SK-N-SH (cell line): Measurements from ENCODE around the gene TOMM40. TPM values are rescaled to one million over a fixed set of nuclear protein-coding genes. Genes with fewer than 3 reads are reported as not detected.

Experiments
- CTCF ChIA-PET: fragments of 300-600, 350-600 bp; formaldehyde crosslinking; extraction: SDS; loops from one replicate; lab custom pipeline; 2021; lab: Yijun Ruan, JAX
- POLR2A ChIA-PET: fragments of 350-600 bp; sonication (Branson Sonifier 250); formaldehyde crosslinking; extraction: SDS; loops from one replicate; lab custom pipeline; 2020; ENCODE audit warnings: antibody characterized with exemption, inconsistent platforms; lab: Yijun Ruan, JAX
- DNase-seq: peaks from one replicate; pipeline ENCODE4 v3.0.0; 2012
- H2AFZ ChIP-seq: fragments of 200-600 bp; sonication (generic); 2 replicates; pipeline ENCODE4 v1.8.1; 2016; ENCODE audit warnings: antibody characterized with exemption, mild to moderate bottlenecking, low read depth
- H3F3A ChIP-seq: fragments of 200-600 bp; sonication (generic); replicated peaks from 2 replicates; pipeline ENCODE3; 2016; ENCODE audit warnings: antibody characterized with exemption, mild to moderate bottlenecking; ENCODE audit not compliant: insufficient read depth
- H3K27ac ChIP-seq, 2 experiments: fragments of 200-500 bp in 1 of 2; fragments of 200-600 bp in 1 of 2; sonication (Bioruptor generic) in 1 of 2; sonication (generic), shearing (Covaris generic) in 1 of 2; 2 replicates each; pipeline versions ENCODE4 v1.5.1 to v1.6.1; 2014 to 2016; ENCODE audit warnings: low read depth in 2 of 2, inconsistent platforms in 1 of 2, low read length in 1 of 2, mild to moderate bottlenecking in 1 of 2, mixed read lengths in 1 of 2
- H3K27me3 ChIP-seq: fragments of 200-600 bp; sonication (generic), shearing (Covaris generic); 2 replicates; pipeline ENCODE4 v1.6.1; 2016; ENCODE audit warnings: mixed run types; ENCODE audit not compliant: insufficient read depth
- H3K36me3 ChIP-seq, 2 experiments: fragments of 200-500 bp in 1 of 2; fragments of 200-600 bp in 1 of 2; sonication (Bioruptor generic) in 1 of 2; sonication (generic) in 1 of 2; replicated peaks in 1 of 2; 2 replicates each; pipeline versions ENCODE3 to v1.5.1; 2014 to 2016; ENCODE audit warnings: low read length in 1 of 2, mild to moderate bottlenecking in 1 of 2; ENCODE audit not compliant: insufficient read depth in 2 of 2, control insufficient read depth in 1 of 2
- H3K4me1 ChIP-seq, 2 experiments: fragments of 200-500 bp in 1 of 2; fragments of 200-600 bp in 1 of 2; sonication (Bioruptor generic) in 1 of 2; sonication (generic), shearing (Covaris generic) in 1 of 2; 2 replicates each; pipeline versions ENCODE4 v1.5.1 to v1.6.1; 2014 to 2016; ENCODE audit warnings: low read depth in 1 of 2, low read length in 1 of 2, mixed run types in 1 of 2; ENCODE audit not compliant: insufficient read depth in 2 of 2, control insufficient read depth in 1 of 2
- H3K4me2 ChIP-seq: fragments of 200-600 bp; sonication (generic), shearing (Covaris generic); 2 replicates; pipeline ENCODE4 v1.6.1; 2017; ENCODE audit warnings: mixed run types
- H3K4me3 ChIP-seq, 2 experiments: fragments of 200-500 bp in 1 of 2; fragments of 200-600 bp in 1 of 2; sonication (Bioruptor generic) in 1 of 2; sonication (generic), shearing (Covaris generic) in 1 of 2; 2 replicates each; pipeline versions ENCODE4 v1.5.1 to v1.8.1; 2014 to 2016; ENCODE audit warnings: low read depth in 2 of 2, inconsistent platforms in 1 of 2, low read length in 1 of 2, mild to moderate bottlenecking in 1 of 2, mixed read lengths in 1 of 2, moderate library complexity in 1 of 2
- H3K79me2 ChIP-seq: fragments of 200-600 bp; sonication (generic); 2 replicates; pipeline ENCODE4 v1.8.1; 2017; ENCODE audit warnings: mild to moderate bottlenecking; ENCODE audit not compliant: insufficient read depth
- H3K9ac ChIP-seq: fragments of 200-600 bp; sonication (generic); 2 replicates; pipeline ENCODE4 v1.6.1; 2017; ENCODE audit warnings: mixed run types
- H3K9me2 ChIP-seq: fragments of 200-600 bp; sonication (generic); 2 replicates; pipeline ENCODE4 v1.6.1; 2017; ENCODE audit warnings: mixed run types
- H3K9me3 ChIP-seq: fragments of 200-600 bp; sonication (generic); 2 replicates; pipeline ENCODE4 v1.6.1; 2017; ENCODE audit warnings: mixed run types, mild to moderate bottlenecking, moderate library complexity
- H4K20me1 ChIP-seq: fragments of 200-600 bp; sonication (generic); 2 replicates; pipeline ENCODE4 v1.6.1; 2017; ENCODE audit warnings: mild to moderate bottlenecking, mixed run types; ENCODE audit not compliant: insufficient read depth
- CHD2 ChIP-seq: fragments of 150-350 bp; IDR thresholded peaks from 2 replicates; pipeline ENCODE4 v1.6.1; 2018; ENCODE audit warnings: low read length; ENCODE audit not compliant: partially characterized antibody
- FOXJ3 ChIP-seq: sonication (generic); formaldehyde crosslinking; IDR thresholded peaks from 2 replicates; pipeline ENCODE4 v1.5.1; 2020; ENCODE audit warnings: mild to moderate bottlenecking, missing genetic modification reagents
- GABPA ChIP-seq: IDR thresholded peaks from 2 replicates; pipeline ENCODE4 v1.4.0; 2012; ENCODE audit warnings: low read depth, mild to moderate bottlenecking
- MEF2A ChIP-seq: IDR thresholded peaks from 2 replicates; pipeline ENCODE4 v1.4.0; 2012; ENCODE audit warnings: low read depth, borderline replicate concordance
- MXI1 ChIP-seq: IDR thresholded peaks from 2 replicates; pipeline ENCODE4 v1.6.1; 2012; ENCODE audit warnings: mild to moderate bottlenecking, low read depth, low read length, improper control_type of control experiment
- NFIC ChIP-seq: IDR thresholded peaks from 2 replicates; pipeline ENCODE4 v1.4.0; 2012; ENCODE audit warnings: borderline replicate concordance
- NRF1 ChIP-seq: IDR thresholded peaks from 2 replicates; pipeline ENCODE4 v1.6.1; 2012; ENCODE audit warnings: low read depth, mild to moderate bottlenecking, low read length
- POLR2AphosphoS5 ChIP-seq: IDR thresholded peaks from 2 replicates; pipeline ENCODE4 v1.6.1; 2012; ENCODE audit warnings: low read depth, low read length
- RAD21 ChIP-seq: IDR thresholded peaks from 2 replicates; pipeline ENCODE4 v1.6.1; 2012; ENCODE audit warnings: mild to moderate bottlenecking, low read length
- RFX5 ChIP-seq: IDR thresholded peaks from 2 replicates; pipeline ENCODE4 v1.6.1; 2012; ENCODE audit warnings: mild to moderate bottlenecking, improper control_type of control experiment, low read length
- RXRA ChIP-seq: IDR thresholded peaks from 2 replicates; pipeline ENCODE4 v1.4.0; 2012; ENCODE audit warnings: low read depth, mild to moderate bottlenecking, borderline replicate concordance
- SIN3A ChIP-seq: IDR thresholded peaks from 2 replicates; pipeline ENCODE4 v1.6.1; 2012; ENCODE audit warnings: low read depth, mild to moderate bottlenecking, low read length, moderate library complexity, borderline replicate concordance
- SMC3 ChIP-seq: IDR thresholded peaks from 2 replicates; pipeline ENCODE4 v1.6.1; 2012; ENCODE audit warnings: low read depth, low read length, improper control_type of control experiment
- TAF1 ChIP-seq: IDR thresholded peaks from 2 replicates; pipeline ENCODE4 v1.6.1; 2012; ENCODE audit warnings: low read depth, mild to moderate bottlenecking, low read length, moderate library complexity, borderline replicate concordance
- WGBS: methylation state at CpG from one replicate; pipeline ENCODE4 v1.1.6; 2017; ENCODE audit warnings: low lambda C conversion rate; 5-methylcytosine and 5-hydroxymethylcytosine counted together
- polyA plus RNA-seq, 3 experiments: library from polyadenylated mRNA; depleted of rRNA; stranded (reverse); fragments of >200 nt; gene quantifications; 2 replicates each; pipeline ENCODE4 v1.2.3, GENCODE V29; 2012
- TF ChIP-seq, protein P1 (sequence below): fragments of 150-350 bp; IDR thresholded peaks from 2 replicates; pipeline ENCODE4 v1.6.1; 2017; ENCODE audit warnings: antibody characterized with exemption, low read length, low read depth, borderline replicate concordance
- TF ChIP-seq, protein P2 (sequence below): IDR thresholded peaks from 2 replicates; pipeline ENCODE4; 2012
- TF ChIP-seq, protein P3 (sequence below): IDR thresholded peaks from 2 replicates; pipeline ENCODE4 v1.4.0; 2012; ENCODE audit warnings: low read depth, borderline replicate concordance
- TF ChIP-seq, protein P4 (sequence below): fragments of 200-600 bp; sonication (generic); IDR thresholded peaks from 2 replicates; pipeline ENCODE4 v1.6.1; 2017; ENCODE audit warnings: antibody characterized with exemption, mild to moderate bottlenecking, moderate library complexity
- TF ChIP-seq, protein P5 (sequence below): IDR thresholded peaks from 2 replicates; pipeline ENCODE4 v1.4.0; 2012; ENCODE audit warnings: low read depth
- TF ChIP-seq, protein P6 (sequence below): IDR thresholded peaks from 2 replicates; pipeline ENCODE4 v1.6.1; 2012; ENCODE audit warnings: mild to moderate bottlenecking, low read depth, low read length, moderate library complexity

TOMM40 gene
- polyA plus RNA-seq, 1 of the 3 experiments (the other 2 are of a cell fraction), result 78.9 TPM

DNA sequence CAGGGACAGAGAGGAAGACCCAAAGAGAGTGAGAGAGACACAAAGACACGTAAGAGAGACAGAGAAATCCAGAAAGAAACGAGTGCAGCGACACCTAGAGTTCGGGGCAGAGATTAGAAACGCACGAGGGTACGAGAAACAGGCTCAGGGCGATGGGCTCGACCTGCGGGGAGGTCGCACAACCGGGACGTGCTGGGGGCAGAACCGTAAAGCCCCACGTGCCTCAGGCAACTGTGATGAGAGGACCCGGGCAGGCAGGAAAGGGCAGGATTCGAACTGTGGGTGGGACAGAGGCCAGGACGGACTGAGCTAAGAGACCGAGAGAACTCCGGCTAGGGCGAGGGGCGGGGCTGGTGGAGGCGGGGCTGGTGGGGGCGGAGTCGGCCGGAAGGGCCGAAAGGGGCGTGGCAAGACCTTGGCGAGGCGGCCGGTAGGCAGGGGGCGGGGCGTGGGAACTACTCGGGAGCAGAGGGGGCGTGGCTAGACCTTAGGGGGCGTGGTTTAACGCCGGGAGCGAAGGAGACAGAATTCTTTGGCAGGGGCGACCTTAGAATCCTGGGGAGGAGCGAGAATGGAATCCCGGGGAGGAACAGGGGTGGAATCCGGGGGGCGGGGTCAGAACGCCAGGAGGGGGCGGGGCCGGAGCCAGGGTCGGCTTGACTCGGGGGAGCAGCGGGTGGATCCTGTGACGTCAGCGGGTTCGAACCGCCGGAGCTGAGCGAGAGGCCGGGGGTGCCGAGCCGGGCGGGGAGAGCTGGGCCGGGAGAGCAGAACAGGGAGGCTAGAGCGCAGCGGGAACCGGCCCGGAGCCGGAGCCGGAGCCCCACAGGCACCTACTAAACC is 45.2 kb upstream of the TOMM40 start, which contains the start of gene NECTIN2:
TSS of gene NECTIN2 (plus strand) at position 686 of the 843 bp plus-strand sequence. CDS start 229 bp downstream, outside the sequence.
- H3F3A ChIP-seq, result peaks cover 18% of the 10 kb centered on the region
- H3K36me3 ChIP-seq, result no peaks in the 10 kb centered on the region
- peak; percentile 98 for DNase-seq
- peak within 1 kb of the TSS; percentile 61 to 92 for H3K27ac ChIP-seq
- H3K4me3 ChIP-seq, result peak within 1 kb of the TSS; percentile 71 to 98
- H3K4me1 ChIP-seq, result peaks cover 19 to 21% of the 10 kb centered on the region in 2 experiments; a peak in 3 of 4 replicates
- ChIA-PET CTCF (interaction anchor here (0.6 to 1.3 kb wide), 12 partner anchors 11 to 208 kb away, joined by 3 to 8 read pairs (median 3); no protein-coding TSS in a partner anchor), POLR2A (no interaction called here)
- peak within 1 kb of the TSS; percentile 82 for H2AFZ ChIP-seq
- peak within 1 kb of the TSS; percentile 99 for H3K9ac ChIP-seq
- peak; percentile 50 for TF ChIP-seq RAD21
- TF ChIP-seq MXI1, result peak; percentile 52; the same call in 1 of the 2 replicates
- no peak for TF ChIP-seq MEF2A
- peak; percentile 20 for TF ChIP-seq CHD2
- TF ChIP-seq SMC3, result peak; percentile 35; the same call in 1 of the 2 replicates
- TF ChIP-seq, protein P1, sequence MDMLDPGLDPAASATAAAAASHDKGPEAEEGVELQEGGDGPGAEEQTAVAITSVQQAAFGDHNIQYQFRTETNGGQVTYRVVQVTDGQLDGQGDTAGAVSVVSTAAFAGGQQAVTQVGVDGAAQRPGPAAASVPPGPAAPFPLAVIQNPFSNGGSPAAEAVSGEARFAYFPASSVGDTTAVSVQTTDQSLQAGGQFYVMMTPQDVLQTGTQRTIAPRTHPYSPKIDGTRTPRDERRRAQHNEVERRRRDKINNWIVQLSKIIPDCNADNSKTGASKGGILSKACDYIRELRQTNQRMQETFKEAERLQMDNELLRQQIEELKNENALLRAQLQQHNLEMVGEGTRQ, result no peak
- TF ChIP-seq, protein P2, sequence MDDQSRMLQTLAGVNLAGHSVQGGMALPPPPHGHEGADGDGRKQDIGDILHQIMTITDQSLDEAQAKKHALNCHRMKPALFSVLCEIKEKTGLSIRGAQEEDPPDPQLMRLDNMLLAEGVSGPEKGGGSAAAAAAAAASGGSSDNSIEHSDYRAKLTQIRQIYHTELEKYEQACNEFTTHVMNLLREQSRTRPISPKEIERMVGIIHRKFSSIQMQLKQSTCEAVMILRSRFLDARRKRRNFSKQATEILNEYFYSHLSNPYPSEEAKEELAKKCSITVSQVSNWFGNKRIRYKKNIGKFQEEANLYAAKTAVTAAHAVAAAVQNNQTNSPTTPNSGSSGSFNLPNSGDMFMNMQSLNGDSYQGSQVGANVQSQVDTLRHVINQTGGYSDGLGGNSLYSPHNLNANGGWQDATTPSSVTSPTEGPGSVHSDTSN, result no peak
- no peak for TF ChIP-seq GABPA
- no peak for TF ChIP-seq FOXJ3 (CRISPR knock-in tag)
- no peak; the same call in 1 of the 2 replicates for TF ChIP-seq RXRA
- TF ChIP-seq, protein P3, sequence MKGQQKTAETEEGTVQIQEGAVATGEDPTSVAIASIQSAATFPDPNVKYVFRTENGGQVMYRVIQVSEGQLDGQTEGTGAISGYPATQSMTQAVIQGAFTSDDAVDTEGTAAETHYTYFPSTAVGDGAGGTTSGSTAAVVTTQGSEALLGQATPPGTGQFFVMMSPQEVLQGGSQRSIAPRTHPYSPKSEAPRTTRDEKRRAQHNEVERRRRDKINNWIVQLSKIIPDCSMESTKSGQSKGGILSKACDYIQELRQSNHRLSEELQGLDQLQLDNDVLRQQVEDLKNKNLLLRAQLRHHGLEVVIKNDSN, result peak; percentile 20; the same call in 1 of the 2 replicates
- TF ChIP-seq, protein P4, sequence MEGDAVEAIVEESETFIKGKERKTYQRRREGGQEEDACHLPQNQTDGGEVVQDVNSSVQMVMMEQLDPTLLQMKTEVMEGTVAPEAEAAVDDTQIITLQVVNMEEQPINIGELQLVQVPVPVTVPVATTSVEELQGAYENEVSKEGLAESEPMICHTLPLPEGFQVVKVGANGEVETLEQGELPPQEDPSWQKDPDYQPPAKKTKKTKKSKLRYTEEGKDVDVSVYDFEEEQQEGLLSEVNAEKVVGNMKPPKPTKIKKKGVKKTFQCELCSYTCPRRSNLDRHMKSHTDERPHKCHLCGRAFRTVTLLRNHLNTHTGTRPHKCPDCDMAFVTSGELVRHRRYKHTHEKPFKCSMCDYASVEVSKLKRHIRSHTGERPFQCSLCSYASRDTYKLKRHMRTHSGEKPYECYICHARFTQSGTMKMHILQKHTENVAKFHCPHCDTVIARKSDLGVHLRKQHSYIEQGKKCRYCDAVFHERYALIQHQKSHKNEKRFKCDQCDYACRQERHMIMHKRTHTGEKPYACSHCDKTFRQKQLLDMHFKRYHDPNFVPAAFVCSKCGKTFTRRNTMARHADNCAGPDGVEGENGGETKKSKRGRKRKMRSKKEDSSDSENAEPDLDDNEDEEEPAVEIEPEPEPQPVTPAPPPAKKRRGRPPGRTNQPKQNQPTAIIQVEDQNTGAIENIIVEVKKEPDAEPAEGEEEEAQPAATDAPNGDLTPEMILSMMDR, result peak; percentile 93
- TF ChIP-seq TAF1, result peak; percentile 42
- TF ChIP-seq, protein P5, sequence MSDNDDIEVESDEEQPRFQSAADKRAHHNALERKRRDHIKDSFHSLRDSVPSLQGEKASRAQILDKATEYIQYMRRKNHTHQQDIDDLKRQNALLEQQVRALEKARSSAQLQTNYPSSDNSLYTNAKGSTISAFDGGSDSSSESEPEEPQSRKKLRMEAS, result peak; percentile 76
- TF ChIP-seq NRF1, result no peak
- peak; percentile 62; the same call in 1 of the 2 replicates for TF ChIP-seq POLR2AphosphoS5
- peak; percentile 63; the same call in 1 of the 2 replicates for TF ChIP-seq SIN3A
- TF ChIP-seq NFIC, result no peak; the same call in 1 of the 2 replicates
- 0 out of 2 replicates have a peak, but pooled peaks have one; percentile 19 for TF ChIP-seq RFX5
- TF ChIP-seq, protein P6, sequence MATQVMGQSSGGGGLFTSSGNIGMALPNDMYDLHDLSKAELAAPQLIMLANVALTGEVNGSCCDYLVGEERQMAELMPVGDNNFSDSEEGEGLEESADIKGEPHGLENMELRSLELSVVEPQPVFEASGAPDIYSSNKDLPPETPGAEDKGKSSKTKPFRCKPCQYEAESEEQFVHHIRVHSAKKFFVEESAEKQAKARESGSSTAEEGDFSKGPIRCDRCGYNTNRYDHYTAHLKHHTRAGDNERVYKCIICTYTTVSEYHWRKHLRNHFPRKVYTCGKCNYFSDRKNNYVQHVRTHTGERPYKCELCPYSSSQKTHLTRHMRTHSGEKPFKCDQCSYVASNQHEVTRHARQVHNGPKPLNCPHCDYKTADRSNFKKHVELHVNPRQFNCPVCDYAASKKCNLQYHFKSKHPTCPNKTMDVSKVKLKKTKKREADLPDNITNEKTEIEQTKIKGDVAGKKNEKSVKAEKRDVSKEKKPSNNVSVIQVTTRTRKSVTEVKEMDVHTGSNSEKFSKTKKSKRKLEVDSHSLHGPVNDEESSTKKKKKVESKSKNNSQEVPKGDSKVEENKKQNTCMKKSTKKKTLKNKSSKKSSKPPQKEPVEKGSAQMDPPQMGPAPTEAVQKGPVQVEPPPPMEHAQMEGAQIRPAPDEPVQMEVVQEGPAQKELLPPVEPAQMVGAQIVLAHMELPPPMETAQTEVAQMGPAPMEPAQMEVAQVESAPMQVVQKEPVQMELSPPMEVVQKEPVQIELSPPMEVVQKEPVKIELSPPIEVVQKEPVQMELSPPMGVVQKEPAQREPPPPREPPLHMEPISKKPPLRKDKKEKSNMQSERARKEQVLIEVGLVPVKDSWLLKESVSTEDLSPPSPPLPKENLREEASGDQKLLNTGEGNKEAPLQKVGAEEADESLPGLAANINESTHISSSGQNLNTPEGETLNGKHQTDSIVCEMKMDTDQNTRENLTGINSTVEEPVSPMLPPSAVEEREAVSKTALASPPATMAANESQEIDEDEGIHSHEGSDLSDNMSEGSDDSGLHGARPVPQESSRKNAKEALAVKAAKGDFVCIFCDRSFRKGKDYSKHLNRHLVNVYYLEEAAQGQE, result no peak
- H4K20me1 ChIP-seq, result peaks cover 26% of the 10 kb centered on the region
- peak within 1 kb of the TSS; percentile 92 for H3K4me2 ChIP-seq
- H3K9me2 ChIP-seq, result no peaks in the 10 kb centered on the region
- peaks cover 47% of the 10 kb centered on the region for H3K79me2 ChIP-seq
- no peaks in the 10 kb centered on the region for H3K27me3 ChIP-seq
- H3K9me3 ChIP-seq, result no peaks in the 10 kb centered on the region
- 1% methylated on average over 52 of the region's 67 CpGs for WGBS
